ENCODE measurements around the gene OR6T1.

DNA sequence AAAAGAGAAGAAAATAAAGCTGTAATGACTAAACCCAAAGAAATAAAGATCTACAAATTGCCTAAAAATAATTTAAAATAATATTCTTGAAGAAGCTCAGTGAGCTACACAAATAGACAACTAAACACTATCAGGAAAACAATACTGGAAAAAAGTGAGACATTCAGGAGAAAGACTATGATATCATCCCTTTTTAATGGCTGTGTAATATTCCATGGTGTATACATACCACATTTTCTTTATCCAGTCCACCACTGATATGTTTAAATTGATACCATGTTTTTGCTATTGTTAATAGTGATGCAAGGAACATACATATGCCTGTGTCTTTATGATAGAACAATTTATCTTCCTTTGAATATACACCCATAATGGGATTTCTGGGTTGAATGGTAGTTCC lies 13.1 kb upstream of the OR6T1 start:
- TF ChIP-seq, protein P1, sequence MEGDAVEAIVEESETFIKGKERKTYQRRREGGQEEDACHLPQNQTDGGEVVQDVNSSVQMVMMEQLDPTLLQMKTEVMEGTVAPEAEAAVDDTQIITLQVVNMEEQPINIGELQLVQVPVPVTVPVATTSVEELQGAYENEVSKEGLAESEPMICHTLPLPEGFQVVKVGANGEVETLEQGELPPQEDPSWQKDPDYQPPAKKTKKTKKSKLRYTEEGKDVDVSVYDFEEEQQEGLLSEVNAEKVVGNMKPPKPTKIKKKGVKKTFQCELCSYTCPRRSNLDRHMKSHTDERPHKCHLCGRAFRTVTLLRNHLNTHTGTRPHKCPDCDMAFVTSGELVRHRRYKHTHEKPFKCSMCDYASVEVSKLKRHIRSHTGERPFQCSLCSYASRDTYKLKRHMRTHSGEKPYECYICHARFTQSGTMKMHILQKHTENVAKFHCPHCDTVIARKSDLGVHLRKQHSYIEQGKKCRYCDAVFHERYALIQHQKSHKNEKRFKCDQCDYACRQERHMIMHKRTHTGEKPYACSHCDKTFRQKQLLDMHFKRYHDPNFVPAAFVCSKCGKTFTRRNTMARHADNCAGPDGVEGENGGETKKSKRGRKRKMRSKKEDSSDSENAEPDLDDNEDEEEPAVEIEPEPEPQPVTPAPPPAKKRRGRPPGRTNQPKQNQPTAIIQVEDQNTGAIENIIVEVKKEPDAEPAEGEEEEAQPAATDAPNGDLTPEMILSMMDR (IDR thresholded peaks at IDR 0.05) = no peak
- TF ChIP-seq POLR2A (IDR thresholded peaks at IDR 0.05) = no peak
- TF ChIP-seq POLR2AphosphoS5 (IDR thresholded peaks at IDR 0.05) = no peak
- no peak for TF ChIP-seq EP300 (IDR thresholded peaks at IDR 0.05)
